ENCODE data around the gene MLEC.

DNA sequence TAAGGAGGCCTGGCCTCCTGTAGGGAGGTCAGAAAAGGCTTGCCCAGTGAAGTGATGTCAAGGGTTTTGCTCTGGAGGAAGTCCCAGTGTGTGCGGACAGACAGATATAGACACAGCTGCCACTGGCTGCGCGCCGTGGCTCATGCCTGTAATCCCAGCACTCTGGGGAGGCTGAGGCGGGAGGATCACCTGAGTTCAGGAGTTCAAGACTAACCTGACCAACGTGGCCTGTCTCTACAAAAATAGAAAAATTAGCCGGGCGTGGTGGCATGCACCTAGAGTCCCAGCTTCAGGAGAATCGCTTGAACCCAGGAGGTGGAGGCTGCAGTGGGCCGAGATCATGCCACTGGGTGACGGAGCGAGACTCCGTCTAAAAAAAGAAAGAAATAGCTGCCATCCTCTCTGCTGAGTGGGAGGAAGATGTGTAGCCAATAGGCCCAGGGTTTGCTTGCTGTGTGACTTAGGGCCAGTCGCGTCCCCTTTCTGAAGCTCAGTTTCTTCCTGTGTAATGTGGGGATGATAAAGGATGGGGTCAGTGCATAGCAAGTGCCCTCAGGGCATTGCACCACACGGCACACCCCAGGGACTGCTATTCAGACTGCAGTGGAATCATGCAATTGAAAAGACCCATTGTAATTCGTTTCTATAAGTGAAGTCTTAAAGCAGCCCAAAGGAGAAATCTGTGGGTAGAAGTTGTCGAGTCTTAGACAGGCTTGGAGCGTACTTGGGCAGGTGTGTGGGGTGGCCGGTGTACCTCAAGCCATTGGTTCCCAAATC lies 18.7 kb upstream of the MLEC start:
- TF ChIP-seq CTCF (IDR thresholded peaks at IDR 0.05) (no peak), POLR2A (IDR thresholded peaks at IDR 0.05) (no peak)

All from prostate gland (tissue), 2 donors.